ENCODE measurements around the gene ATXN7L1. TPM values are rescaled to one million over a fixed set of nuclear protein-coding genes. Genes with fewer than 3 reads are reported as not detected.

The ATXN7L1 gene
- total and polyA plus RNA-seq, 2 of the 8 experiments (the other 6 are each of a cell fraction or from before 2014, with no cell fraction given), result 14.3 to 34.0 TPM

DNA sequence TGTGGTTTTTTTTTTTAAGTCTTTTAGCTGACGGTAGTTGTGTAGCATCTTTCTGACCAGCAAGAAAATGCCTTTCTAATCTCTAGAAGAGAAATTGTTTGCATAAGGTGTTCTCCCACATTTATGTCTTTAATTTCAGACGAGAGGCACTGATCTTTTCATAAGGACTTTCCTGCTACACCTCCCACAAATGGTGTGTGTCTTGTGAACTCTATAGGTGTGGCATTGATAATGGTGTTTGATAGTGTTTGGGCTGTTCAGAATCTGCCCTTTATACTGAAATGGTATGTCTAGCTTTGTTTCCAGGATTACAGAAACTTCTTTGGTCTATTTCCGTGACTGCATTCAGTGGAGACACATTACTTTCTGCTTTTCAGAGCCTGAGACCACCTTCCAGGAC is 21.6 kb upstream of the ATXN7L1 start (continued):
- TF ChIP-seq KDM5A (IDR thresholded peaks at IDR 0.05; ENCODE audit: low read length), result no peak

Measured in H1 (cell line).